Smooth muscle cell (in vitro differentiated cells): Measurements from ENCODE around the gene EVI2B. TPM values are rescaled to one million over a fixed set of nuclear protein-coding genes. Genes with fewer than 3 reads are reported as not detected.

ENCODE experiments used
- DNase-seq: peaks from one replicate; lab custom pipeline; 2025; ENCODE audit not compliant: unreplicated experiment; lab: John Stamatoyannopoulos, UW
- H2AFZ ChIP-seq: fragments of 200-600 bp; sonication (generic); 2 replicates; pipeline ENCODE4 v1.6.0; 2016; ENCODE audit warnings: antibody characterized with exemption, low read depth, mild to moderate bottlenecking
- H3F3A ChIP-seq: fragments of 200-600 bp; sonication (generic); 2 replicates; pipeline ENCODE4 v1.6.0; 2017; ENCODE audit warnings: antibody characterized with exemption, low read depth
- H3K27ac ChIP-seq: fragments of 200-600 bp; sonication (generic); 2 replicates; pipeline ENCODE4 v1.5.1; 2016; ENCODE audit warnings: low read depth, mild to moderate bottlenecking
- H3K27me3 ChIP-seq: fragments of 200-600 bp; sonication (generic); 2 replicates; pipeline ENCODE4 v1.6.1; 2016; ENCODE audit warnings: low read depth, mild to moderate bottlenecking
- H3K36me3 ChIP-seq: fragments of 200-600 bp; sonication (generic); 2 replicates; pipeline ENCODE4 v1.5.1; 2016; ENCODE audit warnings: low read depth
- H3K4me1 ChIP-seq: fragments of 200-600 bp; sonication (generic); 2 replicates; pipeline ENCODE4 v1.5.1; 2016; ENCODE audit warnings: low read depth
- H3K4me2 ChIP-seq: fragments of 200-600 bp; sonication (generic); 2 replicates; pipeline ENCODE4 v1.6.0; 2016; ENCODE audit warnings: mild to moderate bottlenecking
- H3K4me3 ChIP-seq: fragments of 200-600 bp; sonication (generic); 2 replicates; pipeline ENCODE4 v1.5.1; 2016; ENCODE audit warnings: mild to moderate bottlenecking
- H3K79me2 ChIP-seq: fragments of 200-600 bp; sonication (generic); 2 replicates; pipeline ENCODE4 v1.6.0; 2016; ENCODE audit warnings: low read depth, mild to moderate bottlenecking
- H3K9ac ChIP-seq: fragments of 200-600 bp; sonication (generic); 2 replicates; pipeline ENCODE4 v1.6.0; 2016; ENCODE audit warnings: low read depth
- H3K9me3 ChIP-seq: fragments of 200-600 bp; sonication (generic); replicated peaks from 2 replicates; pipeline ENCODE4 v1.5.1; 2016; ENCODE audit warnings: low read depth
- H4K20me1 ChIP-seq: fragments of 200-600 bp; sonication (generic); 2 replicates; pipeline ENCODE4 v1.6.0; 2016; ENCODE audit warnings: low read depth
- WGBS: methylation state at CpG from one replicate; pipeline ENCODE4 v1.1.7; 2016; ENCODE audit warnings: low lambda C conversion rate; 5-methylcytosine and 5-hydroxymethylcytosine counted together
- polyA plus RNA-seq: library from polyadenylated mRNA; unstranded; fragments of >200 nt; fragmentation: Nextera tagmentation; extraction: Ambion mirVana; gene quantifications from 2 replicates; pipeline ENCODE4 v1.2.1, GENCODE V29; 2016
- total RNA-seq: library from RNA; depleted of rRNA; stranded (reverse); fragments of >200 nt; gene quantifications from 2 replicates; pipeline ENCODE4 v1.2.3, GENCODE V29; 2014
- TF ChIP-seq, protein P1 (sequence below): fragments of 200-600 bp; sonication (generic); IDR thresholded peaks from 2 replicates; pipeline ENCODE4 v1.5.1; 2017; ENCODE audit warnings: borderline replicate concordance, mild to moderate bottlenecking, antibody characterized with exemption; ENCODE audit not compliant: insufficient read depth, poor library complexity, severe bottlenecking

The EVI2B gene
- total and polyA plus RNA-seq, 2 experiments from 2014 or later, result not detected

DNA sequence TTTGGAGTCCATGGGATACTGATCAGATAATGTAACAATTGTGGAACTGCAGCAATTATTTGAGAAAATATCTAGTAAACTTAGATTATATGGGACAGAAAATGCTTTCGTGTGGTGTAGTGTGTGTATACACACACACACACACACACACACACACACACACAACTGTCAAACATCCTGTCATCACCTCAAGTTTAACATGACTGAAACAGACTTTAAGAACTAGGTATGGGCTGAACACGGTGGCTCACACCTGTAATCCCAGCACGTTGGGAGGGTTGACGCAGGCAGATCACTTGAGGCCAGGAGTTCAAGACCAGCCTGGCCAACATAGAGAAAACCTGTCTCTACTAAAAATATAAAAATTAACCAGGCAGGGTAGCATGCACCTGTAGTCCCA is 8.1 kb upstream of the EVI2B start:
- H3K4me1 ChIP-seq, result peaks cover 9% of the 10 kb centered on the region
- peaks cover 4% of the 10 kb centered on the region for H3F3A ChIP-seq
- TF ChIP-seq, protein P1, sequence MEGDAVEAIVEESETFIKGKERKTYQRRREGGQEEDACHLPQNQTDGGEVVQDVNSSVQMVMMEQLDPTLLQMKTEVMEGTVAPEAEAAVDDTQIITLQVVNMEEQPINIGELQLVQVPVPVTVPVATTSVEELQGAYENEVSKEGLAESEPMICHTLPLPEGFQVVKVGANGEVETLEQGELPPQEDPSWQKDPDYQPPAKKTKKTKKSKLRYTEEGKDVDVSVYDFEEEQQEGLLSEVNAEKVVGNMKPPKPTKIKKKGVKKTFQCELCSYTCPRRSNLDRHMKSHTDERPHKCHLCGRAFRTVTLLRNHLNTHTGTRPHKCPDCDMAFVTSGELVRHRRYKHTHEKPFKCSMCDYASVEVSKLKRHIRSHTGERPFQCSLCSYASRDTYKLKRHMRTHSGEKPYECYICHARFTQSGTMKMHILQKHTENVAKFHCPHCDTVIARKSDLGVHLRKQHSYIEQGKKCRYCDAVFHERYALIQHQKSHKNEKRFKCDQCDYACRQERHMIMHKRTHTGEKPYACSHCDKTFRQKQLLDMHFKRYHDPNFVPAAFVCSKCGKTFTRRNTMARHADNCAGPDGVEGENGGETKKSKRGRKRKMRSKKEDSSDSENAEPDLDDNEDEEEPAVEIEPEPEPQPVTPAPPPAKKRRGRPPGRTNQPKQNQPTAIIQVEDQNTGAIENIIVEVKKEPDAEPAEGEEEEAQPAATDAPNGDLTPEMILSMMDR, result no peak
- no peaks in the 10 kb centered on the region for H3K36me3 ChIP-seq
- no peak overlapping the region for H3K9ac ChIP-seq
- no peak overlapping the region for H2AFZ ChIP-seq
- H3K79me2 ChIP-seq, result peaks cover 2% of the 10 kb centered on the region
- no peaks in the 10 kb centered on the region for H3K27me3 ChIP-seq
- peaks cover 7% of the 10 kb centered on the region for H4K20me1 ChIP-seq
- WGBS, result 100% methylated on average over 4 of the region's 4 CpGs
- DNase-seq, result no peak
- H3K4me3 ChIP-seq, result no peak overlapping the region
- peak overlapping the region; percentile 75 for H3K27ac ChIP-seq
- peak overlapping the region; percentile 64 for H3K4me2 ChIP-seq
- no peaks in the 10 kb centered on the region for H3K9me3 ChIP-seq

DNA sequence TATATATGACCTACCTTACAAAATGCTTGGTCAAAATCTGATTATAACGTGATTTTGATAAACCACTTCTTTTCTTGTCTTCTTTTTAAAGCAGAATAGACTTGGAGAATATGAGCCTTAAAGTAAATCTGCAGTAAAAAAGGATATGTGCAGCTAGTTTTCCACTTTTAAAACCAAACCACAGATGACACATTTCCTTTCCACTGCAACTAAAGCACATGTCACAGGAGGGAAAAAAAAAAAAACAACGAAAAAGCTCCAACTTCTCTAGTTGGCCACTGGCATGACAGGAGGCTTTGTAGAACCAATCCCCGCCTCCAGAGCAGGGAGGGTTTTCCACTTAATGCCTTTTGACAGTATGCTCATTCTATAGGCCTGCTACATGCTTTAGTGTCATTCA is 7.6 kb upstream of the EVI2B start, which contains the start of gene EVI2A:
TSS of gene EVI2A (minus strand) at position 142 of the 400 bp plus-strand sequence. CDS start 2,609 bp downstream, outside the sequence.
- Histone ChIP-seq H3F3A (peaks cover 4% of the 10 kb centered on the region), H3K27me3 (no peaks in the 10 kb centered on the region), H3K4me3 (no peak within 1 kb of the TSS), H3K27ac (peak within 1 kb of the TSS; percentile 75), H3K79me2 (peaks cover 2% of the 10 kb centered on the region), H4K20me1 (peaks cover 7% of the 10 kb centered on the region), H3K9ac (peak within 1 kb of the TSS; percentile 6), H2AFZ (no peak within 1 kb of the TSS), H3K4me2 (peak within 1 kb of the TSS; percentile 64), H3K36me3 (no peaks in the 10 kb centered on the region), H3K9me3 (no peaks in the 10 kb centered on the region), H3K4me1 (peaks cover 9% of the 10 kb centered on the region)
- WGBS, result 18% methylated on average over 3 of the region's 3 CpGs
- no peak for DNase-seq
- TF ChIP-seq, protein P1, result no peak

DNA sequence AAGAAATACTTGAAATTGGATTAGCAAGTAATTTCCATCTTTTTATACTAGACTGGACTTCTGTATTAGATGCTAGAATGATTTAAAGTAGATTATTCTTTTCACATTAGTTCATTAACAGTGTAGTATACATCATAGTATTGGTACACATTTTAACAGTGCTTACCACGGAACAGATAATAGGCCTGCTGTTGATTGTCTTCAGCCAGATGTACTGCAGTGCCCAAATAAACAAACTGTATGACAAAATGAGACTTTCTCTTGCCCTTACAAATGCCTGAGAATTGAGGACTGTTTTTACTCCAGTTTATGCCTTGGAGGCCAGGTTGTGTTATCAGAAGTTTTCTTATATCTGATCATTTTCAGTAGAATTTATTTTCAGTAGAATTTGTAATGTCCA is 6.9 kb upstream of the EVI2B start:
- H3K4me1 ChIP-seq, result peaks cover 9% of the 10 kb centered on the region
- no peak overlapping the region for H3K4me3 ChIP-seq
- peaks cover 2% of the 10 kb centered on the region for H3K79me2 ChIP-seq
- DNase-seq, result no peak
- 27% methylated on average over 1 of the region's 1 CpG for WGBS
- peaks cover 7% of the 10 kb centered on the region for H4K20me1 ChIP-seq
- peak overlapping the region; percentile 6 for H3K9ac ChIP-seq
- no peak overlapping the region for H2AFZ ChIP-seq
- TF ChIP-seq, protein P1, result no peak
- H3K36me3 ChIP-seq, result no peaks in the 10 kb centered on the region
- H3F3A ChIP-seq, result peaks cover 4% of the 10 kb centered on the region
- no peaks in the 10 kb centered on the region for H3K9me3 ChIP-seq
- no peaks in the 10 kb centered on the region for H3K27me3 ChIP-seq
- H3K4me2 ChIP-seq, result peak overlapping the region; percentile 64
- H3K27ac ChIP-seq, result peak overlapping the region; percentile 75

DNA sequence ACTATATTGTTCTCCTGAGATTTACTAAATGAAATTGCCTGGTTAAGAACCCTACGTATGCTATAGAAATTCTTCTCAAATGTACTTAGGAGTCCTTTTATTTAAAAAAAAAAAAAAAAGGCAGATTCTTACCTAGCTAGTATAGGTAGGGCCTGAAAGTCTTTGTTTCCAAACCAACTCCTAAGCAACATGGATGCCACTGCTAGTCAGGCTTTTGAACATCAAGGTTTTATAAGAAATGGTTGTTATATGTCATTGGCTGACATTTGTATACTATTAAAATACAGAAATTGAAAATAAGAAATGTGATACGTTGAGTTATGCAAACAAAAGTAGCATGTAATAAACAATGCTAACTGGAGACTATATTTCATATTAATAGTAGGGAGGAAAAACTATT is 6.4 kb upstream of the EVI2B start:
- WGBS, result 97% methylated on average over 2 of the region's 2 CpGs
- DNase-seq, result no peak
- Histone ChIP-seq H3K36me3 (no peaks in the 10 kb centered on the region), H3K4me2 (peak overlapping the region; percentile 64), H3K4me1 (peaks cover 9% of the 10 kb centered on the region), H3K79me2 (peaks cover 2% of the 10 kb centered on the region), H3K9me3 (no peaks in the 10 kb centered on the region), H2AFZ (no peak overlapping the region), H3K9ac (no peak overlapping the region), H3K27me3 (no peaks in the 10 kb centered on the region), H3K27ac (peak overlapping the region; percentile 75), H3K4me3 (no peak overlapping the region), H4K20me1 (peaks cover 7% of the 10 kb centered on the region), H3F3A (peaks cover 4% of the 10 kb centered on the region)
- TF ChIP-seq, protein P1, result no peak
